GM12878 (cell line): ENCODE data around the gene RNF169. TPM values are rescaled to one million over a fixed set of nuclear protein-coding genes. Genes with fewer than 3 reads are reported as not detected.

Experiments used
- ATAC-seq: fragments of 200-7000 bp; cut with Tn5 transposase; 3 replicates; pipeline ENCODE4 v1.9.1; 2020; ENCODE audit warnings: mild to moderate bottlenecking, moderate library complexity
- BruUV-seq: library from RNA; stranded (reverse); fragments of 400-500 nt; replicated peaks from 2 replicates; lab custom pipeline; 2021; lab: Mats Ljungman, UMichigan
- CTCF ChIA-PET: fragments of 300-600 bp; sonication (Branson Sonifier 250); formaldehyde crosslinking; extraction: SDS; loops from one replicate; lab custom pipeline; 2021; ENCODE audit warnings: inconsistent platforms; lab: Yijun Ruan, JAX
- POLR2A ChIA-PET: fragments of 350-600 bp; formaldehyde crosslinking; extraction: SDS; loops from one replicate; lab custom pipeline; 2021; ENCODE audit warnings: inconsistent platforms; lab: Charles Lee
- RAD21 ChIA-PET: fragments of 300-600 bp; sonication (Branson Sonifier 250); formaldehyde crosslinking; loops from one replicate; lab custom pipeline; 2023; ENCODE audit warnings: antibody characterized with exemption; ENCODE audit not compliant: unreplicated experiment; lab: Charles Lee
- SMC1A ChIA-PET: fragments of 300-600 bp; sonication (Branson Sonifier 250); formaldehyde crosslinking; loops from one replicate; lab custom pipeline; 2023; ENCODE audit not compliant: unreplicated experiment, uncharacterized antibody; lab: Charles Lee
- DNase-seq: peaks from one replicate; pipeline ENCODE4 v3.0.0-alpha.2; 2011; ENCODE audit warnings: low read depth, low spot score
- FAIRE-seq: peaks from 3 replicates; lab custom pipeline; 2011; peaks lifted over from hg19 to GRCh38; lab: Jason Lieb, UNC
- H2AFZ ChIP-seq: 2 replicates; pipeline ENCODE4 v1.6.0; 2011; ENCODE audit warnings: low read depth, low read length, control low read depth; ENCODE audit not compliant: control insufficient read depth
- H3K27ac ChIP-seq: 2 replicates; pipeline ENCODE4 v1.5.1; 2011; ENCODE audit warnings: control low read depth; ENCODE audit not compliant: control insufficient read depth, insufficient read depth
- H3K27me3 ChIP-seq, 2 experiments: replicated peaks in 1 of 2; 2 replicates each; pipeline versions ENCODE4 v1.6.0 to v1.6.1; 2011; ENCODE audit warnings: low read length in 1 of 2; ENCODE audit not compliant: control insufficient read depth in 2 of 2, insufficient read depth in 2 of 2
- H3K36me3 ChIP-seq, 2 experiments: 2 replicates each; pipeline ENCODE4 v1.5.1; 2011; ENCODE audit warnings: low read length in 1 of 2; ENCODE audit not compliant: control insufficient read depth in 2 of 2, insufficient read depth in 2 of 2
- H3K4me1 ChIP-seq: 2 replicates; pipeline ENCODE4 v1.6.1; 2011; ENCODE audit warnings: mild to moderate bottlenecking, low read length, moderate library complexity, mixed read lengths; ENCODE audit not compliant: control insufficient read depth, insufficient read depth
- H3K4me2 ChIP-seq: 2 replicates; pipeline ENCODE4 v1.6.0; 2011; ENCODE audit warnings: control low read depth; ENCODE audit not compliant: control insufficient read depth, insufficient read depth
- H3K4me3 ChIP-seq: fragments of 200-600 bp; sonication (generic); 2 replicates; pipeline ENCODE4 v1.5.1; 2016
- H3K79me2 ChIP-seq: 2 replicates; pipeline ENCODE4 v1.6.0; 2011; ENCODE audit warnings: low read length; ENCODE audit not compliant: control insufficient read depth, insufficient read depth
- H3K9ac ChIP-seq: 2 replicates; pipeline ENCODE4 v1.8.0; 2011; ENCODE audit warnings: low read length, control low read depth, mixed read lengths; ENCODE audit not compliant: control insufficient read depth, insufficient read depth
- H3K9me3 ChIP-seq: replicated peaks from 3 replicates; pipeline ENCODE4 v1.5.1; 2011; ENCODE audit warnings: mild to moderate bottlenecking, low read length; ENCODE audit not compliant: control insufficient read depth, insufficient read depth
- H4K20me1 ChIP-seq: 2 replicates; pipeline ENCODE4 v1.6.0; 2011; ENCODE audit not compliant: control insufficient read depth, insufficient read depth
- ATF2 ChIP-seq: IDR thresholded peaks from 2 replicates; pipeline ENCODE4 v1.6.1; 2012; ENCODE audit warnings: low read length, inconsistent platforms
- BCL11A ChIP-seq: IDR thresholded peaks from 2 replicates; pipeline ENCODE4 v1.6.1; 2011; ENCODE audit warnings: low read depth, low read length
- HCFC1 ChIP-seq: fragments of 150-350 bp; IDR thresholded peaks from 2 replicates; pipeline ENCODE4 v1.6.1; 2014; ENCODE audit warnings: low read length
- HDAC6 ChIP-seq: fragments of 200-600 bp; sonication (generic); IDR thresholded peaks from one replicate; pipeline ENCODE4 v1.8.0; 2017; ENCODE audit warnings: antibody characterized with exemption; ENCODE audit not compliant: unreplicated experiment
- PBX3 ChIP-seq: IDR thresholded peaks from 2 replicates; pipeline ENCODE4 v1.6.1; 2011; ENCODE audit warnings: mild to moderate bottlenecking, low read depth, low read length, moderate library complexity; ENCODE audit not compliant: insufficient replicate concordance
- PRDM15 ChIP-seq: fragments of 450-650 bp; formaldehyde crosslinking; IDR thresholded peaks from 2 replicates; pipeline ENCODE4 v1.4.0; 2020; ENCODE audit warnings: mild to moderate bottlenecking, moderate library complexity
- SREBF1 ChIP-seq: IDR thresholded peaks from 2 replicates; pipeline ENCODE4 v1.6.1; 2012; ENCODE audit warnings: mild to moderate bottlenecking, low read length
- USF1 ChIP-seq: IDR thresholded peaks from 2 replicates; pipeline ENCODE4 v1.6.1; 2011; ENCODE audit warnings: borderline replicate concordance, low read depth, mild to moderate bottlenecking, moderate library complexity, mixed read lengths, low read length; ENCODE audit not compliant: insufficient read depth; ENCODE audit errors: extremely low read length
- YY1 ChIP-seq: IDR thresholded peaks from 2 replicates; pipeline ENCODE4 v1.6.1; 2011; ENCODE audit warnings: low read depth, mild to moderate bottlenecking, low read length
- ZNF622 ChIP-seq: fragments of 450-650 bp; IDR thresholded peaks from 2 replicates; pipeline ENCODE4 v1.6.1; 2017; ENCODE audit warnings: mild to moderate bottlenecking, inconsistent platforms
- whole genome bisulfite sequencing: methylation state at CpG from one replicate; pipeline ENCODE4 v1.1.6; 2016; ENCODE audit warnings: low lambda C conversion rate; ENCODE audit not compliant: insufficient replicate concordance, insufficient coverage; ENCODE audit errors: missing lambda C conversion rate; 5-methylcytosine and 5-hydroxymethylcytosine counted together
- in situ Hi-C: fragments of 300-500 bp; cut with MboI; formaldehyde crosslinking; loops from 9 replicates; pipeline ENCODE4 v1.14.3; 2018; ENCODE audit warnings: mixed read lengths
- intact Hi-C: fragments of 100-400 bp; cut with micrococcal nuclease; formaldehyde crosslinking; loops from one replicate; pipeline ENCODE4 v1.14.2; 2022; ENCODE audit not compliant: unreplicated experiment
- polyA plus RNA-seq, 11 experiments: library from polyadenylated mRNA; depleted of rRNA in 4 of 11; unstranded in 6 of 11; stranded (reverse) in 5 of 11; fragments of >200 nt; fragmentation: Nextera tagmentation in 4 of 11; fragmentation: Illumina TruSeq in 1 of 11; extraction: Ambion mirVana in 4 of 11; extraction: Trizol in 1 of 11; gene quantifications; 1 replicate in 1 of 11; 2 replicates in 10 of 11; pipeline versions ENCODE4 v1.2.1 to v1.2.3, GENCODE V29; 2011 to 2016; ENCODE audit warnings: inconsistent platforms in 2 of 11, missing spikeins in 2 of 11, low read depth in 1 of 11
- total RNA-seq, 4 experiments: library from RNA; depleted of rRNA in 3 of 4; stranded (reverse); fragments of >200 nt in 3 of 4; fragmentation: Illumina TruSeq in 1 of 4; extraction: Trizol in 1 of 4; gene quantifications; 2 replicates each; pipeline versions ENCODE4 v1.2.1 to v1.2.3, GENCODE V29; 2013 to 2021

RNF169 gene
- total and polyA plus RNA-seq, 10 of the 15 experiments (the other 5 are each of a cell fraction or from before 2014, with no cell fraction given) = 0.32 to 13.2 (median 6.4) TPM

GRCh38 chr11:74707602-74708510 lies 40.8 kb upstream of the RNF169 start (continued):
- no peak for TF ChIP-seq USF1
- no peak for TF ChIP-seq BCL11A
- TF ChIP-seq SREBF1 = no peak
- TF ChIP-seq PBX3 = no peak
- TF ChIP-seq HCFC1 = no peak
- no peak for TF ChIP-seq HDAC6

- no peak overlapping the region for H2AFZ ChIP-seq
- H3K27me3 ChIP-seq = no peaks in the 10 kb centered on the region
- H3K27ac ChIP-seq = no peak overlapping the region
- no peak overlapping the region for H3K4me3 ChIP-seq
- no peak overlapping the region for H3K4me2 ChIP-seq
- no peak for DNase-seq
- H4K20me1 ChIP-seq = no peaks in the 10 kb centered on the region
- H3K9me3 ChIP-seq = no peaks in the 10 kb centered on the region
- H3K79me2 ChIP-seq = no peaks in the 10 kb centered on the region
- H3K9ac ChIP-seq = no peak overlapping the region
- no peak for TF ChIP-seq PRDM15 (CRISPR knock-in tag)
- TF ChIP-seq ATF2 = no peak
- TF ChIP-seq ZNF622 = no peak
- TF ChIP-seq YY1 = no peak
- intact Hi-C loops (no loop called here), in situ Hi-C loops (no loop called here)
- no peaks in the 10 kb centered on the region for H3K36me3 ChIP-seq
- RAD21 ChIA-PET = no interaction called here
- H3K4me1 ChIP-seq = no peaks in the 10 kb centered on the region
- CTCF ChIA-PET = no interaction called here
- no peak for ATAC-seq
- WGBS = 14% methylated on average over 3 of the region's 3 CpGs
- no TSS peak for BruUV-seq
- SMC1A ChIA-PET = no interaction called here
- FAIRE-seq = no peak
- POLR2A ChIA-PET = no interaction called here
Measured at GRCh38 chr11:74709175-74709574, 39.5 kb upstream of the RNF169 start.
